NK-92 treated with Interleukin-12 subunit alpha and Interleukin-12 subunit beta, amount 100 ng/mL, for 24 hours (cell line): Measurements from ENCODE around the gene POLR1B.
"Not testable (repeated sequence)": the region's sequence is repeated elsewhere in the genome, so short reads cannot be mapped to it uniquely, and the experiment has no call there.

Experiments
- DNase-seq: peaks from one replicate; lab custom pipeline; 2025; lab: John Stamatoyannopoulos, UW

Gene POLR1B

DNA sequence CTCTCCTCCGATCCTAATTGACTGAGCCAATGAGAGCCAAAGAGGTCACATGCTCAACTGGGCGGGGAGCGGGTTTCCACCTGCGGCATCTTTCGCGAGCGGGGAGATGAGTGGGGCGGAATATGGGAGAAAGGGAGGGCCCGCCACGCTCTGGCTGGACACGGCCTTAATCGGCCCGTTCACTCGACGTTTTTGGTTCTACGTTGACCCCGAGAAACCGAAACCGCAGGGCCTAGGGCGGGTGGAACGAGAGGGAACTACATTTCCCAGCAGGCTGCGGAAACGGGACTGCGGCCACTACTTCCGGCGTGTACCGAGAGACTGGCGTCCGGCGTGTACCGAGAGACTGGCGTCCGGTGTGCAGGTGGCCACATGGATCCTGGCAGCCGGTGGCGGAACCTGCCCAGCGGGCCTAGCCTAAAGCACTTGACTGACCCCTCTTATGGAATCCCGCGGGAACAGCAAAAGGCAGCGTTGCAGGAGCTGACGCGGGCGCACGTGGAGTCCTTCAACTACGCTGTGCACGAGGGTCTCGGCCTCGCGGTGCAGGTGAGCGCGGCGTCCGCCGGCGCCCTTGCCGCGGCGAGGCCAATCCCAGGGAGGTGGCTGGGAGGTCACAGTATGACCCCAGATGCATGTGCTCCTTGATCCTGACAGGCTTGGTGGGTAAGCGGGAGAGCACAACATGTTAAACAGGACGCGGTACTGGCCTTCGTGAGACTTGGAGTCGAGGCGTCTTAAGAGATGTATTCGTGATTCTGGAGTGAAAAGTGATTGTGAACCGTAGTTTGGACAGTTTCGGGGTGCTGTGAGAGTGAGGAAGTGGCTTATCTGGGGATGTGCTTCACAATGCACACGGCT, at the start of gene POLR1B:
POLR1B (plus strand) TSS at position 343 of the 861 bp plus-strand sequence; CDS start at position 373, 30 bp downstream.
- peak; percentile 86 for DNase-seq

GRCh38 chr2:112493048-112493447, 49.2 kb upstream of the POLR1B start:
- no peak for DNase-seq

DNA sequence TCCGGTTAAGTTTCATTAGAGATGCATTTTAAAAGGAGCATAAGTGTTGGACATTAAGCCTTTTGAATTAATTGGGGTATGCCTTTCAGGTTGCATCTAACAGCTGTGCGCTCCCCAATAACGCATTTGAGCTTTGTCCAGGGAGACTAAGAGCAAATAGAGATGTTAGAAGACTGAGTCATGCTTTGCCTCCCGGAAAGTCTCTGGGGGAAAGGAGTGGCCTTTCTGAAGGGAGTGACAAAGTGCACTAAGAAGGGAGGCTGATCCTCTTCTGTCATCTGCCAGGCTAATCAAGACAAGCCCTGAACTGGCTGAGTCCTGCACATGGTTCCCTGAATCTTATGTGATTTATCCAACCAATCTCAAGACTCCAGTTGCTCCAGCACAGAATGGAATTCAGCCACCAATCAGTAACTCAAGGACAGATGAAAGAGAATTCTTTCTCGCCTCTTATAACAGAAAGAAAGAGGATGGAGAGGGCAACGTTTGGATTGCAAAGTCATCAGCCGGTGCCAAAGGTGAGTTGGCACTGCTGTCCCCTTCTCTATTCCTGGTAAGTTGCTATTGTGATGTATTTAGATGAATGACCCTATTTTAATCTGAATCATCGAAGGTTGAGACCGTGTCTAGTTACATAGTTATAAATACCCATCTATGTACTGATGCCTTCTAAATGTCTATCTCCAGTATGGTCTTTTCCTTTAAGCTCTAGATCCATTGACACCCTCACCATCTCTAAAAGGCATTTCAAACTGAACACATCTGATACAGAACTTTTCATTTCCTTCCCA, 48.2 kb upstream of the POLR1B start:
- no peak for DNase-seq

GRCh38 chr2:112494828-112495227, 47.4 kb upstream of the POLR1B start:
- DNase-seq, result no peak

GRCh38 chr2:112495878-112496277, 46.4 kb upstream of the POLR1B start:
- not testable (repeated sequence) for DNase-seq

DNA sequence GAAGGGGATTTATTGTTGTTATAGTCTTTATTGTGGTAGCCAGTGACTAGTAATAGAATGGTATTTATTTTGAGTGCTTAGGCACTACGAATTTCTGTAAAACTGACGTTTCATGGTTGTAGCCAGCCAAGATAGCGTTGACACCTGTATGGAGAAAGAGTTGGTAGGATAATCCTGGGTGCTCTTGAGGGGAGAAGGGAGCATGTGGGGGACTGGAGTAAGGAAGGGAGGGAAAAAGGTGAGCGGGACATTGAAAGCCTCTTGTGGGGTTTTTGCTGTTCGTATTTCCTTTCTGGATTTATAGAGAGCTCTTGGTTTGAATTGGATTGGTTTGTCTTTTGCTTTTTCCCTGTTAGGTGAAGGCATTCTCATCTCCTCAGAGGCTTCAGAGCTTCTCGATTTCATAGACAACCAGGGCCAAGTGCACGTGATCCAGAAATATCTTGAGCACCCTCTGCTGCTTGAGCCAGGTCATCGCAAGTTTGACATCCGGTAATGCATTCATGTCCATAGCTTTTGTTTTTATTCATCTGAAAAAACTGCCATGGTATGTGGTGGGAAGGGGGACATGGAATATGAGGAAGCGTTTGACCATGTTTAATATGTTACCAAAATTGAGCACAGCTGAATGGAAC, 41.3 kb upstream of the POLR1B start:
- DNase-seq, result peak; percentile 15

GRCh38 chr2:112509239-112509998, 32.8 kb upstream of the POLR1B start:
- not testable (repeated sequence) for DNase-seq

DNA sequence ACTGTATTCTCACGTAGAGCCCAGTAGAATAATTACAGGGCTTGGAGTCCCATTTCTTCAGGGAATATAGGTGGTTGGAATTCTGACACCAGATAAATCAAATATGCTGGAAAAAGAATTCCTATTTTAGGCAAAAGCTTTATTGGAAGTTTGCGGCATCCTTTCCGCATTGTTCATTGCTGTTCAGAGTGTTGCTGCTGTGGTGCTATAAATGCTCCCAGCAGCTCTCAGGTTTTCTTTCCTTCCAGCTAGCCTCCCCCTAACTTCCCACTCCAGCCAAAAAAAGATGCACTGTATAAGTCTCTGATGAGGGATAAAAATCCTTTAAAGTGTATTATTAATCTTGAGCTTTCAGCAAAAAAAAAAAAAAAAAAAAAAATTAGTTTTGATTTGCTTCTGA, 25.5 kb upstream of the POLR1B start:
- no peak for DNase-seq

DNA sequence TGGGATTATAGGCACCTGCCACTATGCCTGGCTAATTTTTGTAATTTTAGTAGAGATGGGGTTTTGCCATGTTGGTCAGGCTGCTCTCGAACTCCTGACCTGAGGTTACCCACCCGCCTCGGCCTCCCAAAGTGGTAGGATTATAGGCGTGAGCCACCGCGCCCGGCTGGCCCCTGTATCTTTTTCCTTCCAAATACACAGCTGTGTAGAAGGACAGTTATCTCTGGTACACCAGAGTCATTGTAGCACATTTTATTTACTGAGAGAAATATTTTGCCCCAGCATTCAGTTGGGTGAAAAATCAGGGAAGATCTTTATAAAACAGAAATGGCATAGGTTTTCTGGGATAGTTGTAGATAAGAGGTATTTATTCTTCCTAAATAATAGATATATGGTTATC, 23.5 kb upstream of the POLR1B start:
- DNase-seq, result no peak

DNA sequence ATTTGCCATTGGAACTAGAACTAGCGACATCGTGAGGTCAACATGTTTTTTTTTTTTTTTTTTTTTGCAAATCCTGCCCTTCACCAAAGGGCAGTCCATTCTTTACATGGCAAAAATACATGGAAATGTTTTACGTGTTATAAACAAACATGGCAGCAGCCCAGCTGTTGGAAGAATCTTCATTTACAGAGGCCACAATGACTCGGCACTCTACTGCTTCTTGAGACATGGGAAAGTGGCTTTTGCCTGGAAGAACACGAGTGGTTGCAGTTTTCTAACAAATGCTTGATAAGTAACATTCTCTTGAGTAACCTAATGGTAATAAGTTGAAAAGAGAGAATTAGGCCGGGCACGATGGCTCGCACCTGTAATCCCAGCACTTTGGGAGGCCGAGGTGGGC, 22.8 kb upstream of the POLR1B start:
- DNase-seq, result no peak

GRCh38 chr2:112520234-112520783, 22.0 kb upstream of the POLR1B start:
- DNase-seq, result no peak

- DNase-seq, result no peak
Measured at GRCh38 chr2:112523291-112523777, 18.9 kb upstream of the POLR1B start.

- DNase-seq, result not testable (repeated sequence)
Measured at GRCh38 chr2:112524276-112524675, 18.0 kb upstream of the POLR1B start.

GRCh38 chr2:112528541-112528940, 13.7 kb upstream of the POLR1B start:
- DNase-seq, result no peak

DNA sequence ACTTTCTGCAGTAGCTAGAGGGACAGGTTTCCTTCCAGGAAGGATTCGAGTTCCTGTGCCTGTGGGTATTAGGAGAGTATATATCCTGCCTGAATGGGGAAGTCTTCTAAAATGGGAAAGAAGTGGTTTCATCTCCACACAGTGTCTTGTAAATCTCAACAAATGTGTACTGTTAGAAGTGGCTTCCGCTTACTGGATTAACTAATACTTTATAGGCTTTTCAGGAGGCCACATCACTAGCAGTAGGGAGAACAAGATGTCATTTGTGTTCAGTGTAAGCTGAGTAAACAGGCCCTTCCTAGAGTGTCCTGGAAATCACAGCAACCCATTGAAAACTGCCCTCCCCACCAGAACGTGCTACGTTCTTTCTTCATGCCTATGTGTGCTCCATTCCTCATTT, 12.5 kb upstream of the POLR1B start:
- no peak for DNase-seq

DNA sequence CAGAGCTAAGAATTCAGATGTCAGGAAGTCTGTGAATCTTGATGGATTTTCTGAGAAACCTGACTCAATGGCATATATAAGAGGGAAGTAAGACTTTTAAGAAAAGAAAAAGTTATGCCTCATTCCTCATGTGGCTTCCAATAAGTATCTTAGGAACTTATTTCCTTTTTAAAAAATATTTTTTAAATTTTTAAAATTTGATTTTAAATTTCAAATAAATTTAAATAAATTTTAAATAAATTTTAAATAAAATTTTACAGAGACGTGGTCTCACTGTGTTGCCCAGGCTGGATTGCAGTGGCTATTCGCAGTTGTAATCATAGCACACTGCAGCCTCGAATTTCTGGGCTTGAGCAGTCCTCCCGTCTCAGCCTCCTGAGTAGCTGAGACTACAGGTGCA, 11.5 kb upstream of the POLR1B start:
- no peak for DNase-seq

DNA sequence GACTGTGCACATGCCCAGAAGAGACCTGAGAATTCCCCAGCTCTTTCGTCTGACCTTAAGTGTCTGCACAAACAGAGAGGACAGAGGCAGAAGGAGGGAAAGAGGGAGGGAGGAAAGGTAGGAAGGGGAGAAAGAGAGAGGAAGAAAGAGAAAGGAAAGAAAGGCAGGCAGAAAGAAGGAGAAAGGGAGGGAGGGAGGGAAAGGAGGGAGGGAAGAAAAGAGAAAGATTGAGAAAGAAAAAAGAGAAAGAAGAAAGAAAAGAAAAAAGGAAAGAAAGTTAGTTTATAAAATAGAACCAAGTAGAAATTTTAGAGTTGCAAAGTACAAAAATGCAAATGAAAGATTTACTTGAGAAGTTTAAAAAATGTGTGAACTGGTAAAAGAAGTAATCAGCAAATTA, 7.4 kb upstream of the POLR1B start:
- no peak for DNase-seq

- DNase-seq, result not testable (repeated sequence)
Measured at GRCh38 chr2:112536665-112537064, 5.6 kb upstream of the POLR1B start.

DNA sequence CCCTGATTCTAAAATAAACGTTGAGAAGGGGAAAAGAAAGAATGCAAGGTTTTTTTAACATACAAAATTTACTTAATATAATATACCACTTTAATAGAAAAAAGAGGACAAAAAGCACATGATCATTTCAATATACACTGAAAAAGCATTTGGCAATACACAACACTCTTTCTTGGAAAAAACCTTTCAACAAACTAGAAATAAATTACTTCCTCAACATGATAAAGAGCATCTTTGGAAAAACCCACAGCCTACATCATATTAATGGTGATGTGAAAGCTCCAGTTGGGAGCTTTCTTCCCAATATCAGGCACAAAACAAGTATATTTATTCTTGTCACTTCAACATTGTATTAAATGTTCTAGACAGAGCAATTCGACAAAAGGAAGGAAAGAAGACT, 3.0 kb upstream of the POLR1B start:
- no peak for DNase-seq

GRCh38 chr2:112540906-112541305, 1.4 kb upstream of the POLR1B start:
- no peak for DNase-seq
